Activated CD8-positive, alpha-beta memory T cell treated with anti-CD3 and anti-CD28 coated beads, Interleukin-2, amount 10 ng/mL, durations not matched to agents 7 days and 5 days (primary cell): ENCODE measurements around the gene TMEM271. TPM values are rescaled to one million over a fixed set of nuclear protein-coding genes. Genes with fewer than 3 reads are reported as not detected.
A peak's percentile ranks its signal among the peaks of the same experiment; 100 is the strongest.

ENCODE experiments used
- ATAC-seq: fragments of 150-1000 bp; cut with Tn5 transposase; one replicate; pipeline ENCODE4 v1.10.0; 2021; ENCODE audit warnings: moderate library complexity
- CTCF ChIA-PET: fragments of 350-600 bp; sonication (Branson Sonifier 250); formaldehyde crosslinking; loops from one replicate; lab custom pipeline; 2021; ENCODE audit warnings: antibody characterized with exemption; lab: Charles Lee
- DNase-seq: peaks from one replicate; pipeline ENCODE4 v3.0.0-alpha.2; 2020
- H3K27ac Mint-ChIP-seq: one replicate; pipeline ENCODE4 v1.8.0; 2021; ENCODE audit warnings: mild to moderate bottlenecking, mixed read lengths
- H3K27me3 Mint-ChIP-seq: one replicate; pipeline ENCODE4 v1.8.0; 2021; ENCODE audit warnings: mixed read lengths
- H3K36me3 Mint-ChIP-seq: one replicate; pipeline ENCODE4 v1.8.0; 2021; ENCODE audit warnings: mild to moderate bottlenecking, mixed read lengths
- H3K4me1 Mint-ChIP-seq: one replicate; pipeline ENCODE4 v1.8.0; 2021; ENCODE audit warnings: mixed read lengths
- H3K4me3 Mint-ChIP-seq: one replicate; pipeline ENCODE4 v1.8.0; 2021; ENCODE audit warnings: mild to moderate bottlenecking, moderate library complexity, mixed read lengths
- H3K9me3 Mint-ChIP-seq: one replicate; pipeline ENCODE4 v1.8.0; 2022; ENCODE audit warnings: low read depth, mixed read lengths
- total RNA-seq, 2 experiments: library from RNA; stranded (reverse); gene quantifications; one replicate each; pipeline ENCODE4 v1.2.3, GENCODE V29; 2021

TMEM271 gene
- total RNA-seq, 2 experiments from 2014 or later: not detected

- Mint-ChIP-seq H3K4me1 (peaks cover 8% of the 10 kb centered on the region), H3K4me3 (no peak overlapping the region), H3K27me3 (peaks cover 45% of the 10 kb centered on the region), H3K27ac (no peak overlapping the region), H3K9me3 (peaks cover 16% of the 10 kb centered on the region), H3K36me3 (peaks cover 11% of the 10 kb centered on the region)
- no peak for ATAC-seq
- no peak for DNase-seq
- CTCF ChIA-PET: no interaction called here
Measured at GRCh38 chr4:581181-581580, 5.1 kb upstream of the TMEM271 start.

GRCh38 chr4:579543-580175, 3.6 kb upstream of the TMEM271 start:
- H3K27me3 Mint-ChIP-seq: peaks cover 45% of the 10 kb centered on the region
- CTCF ChIA-PET: no interaction called here
- H3K4me1 Mint-ChIP-seq: peaks cover 8% of the 10 kb centered on the region
- DNase-seq (no peak), ATAC-seq (no peak)
- no peak overlapping the region for H3K4me3 Mint-ChIP-seq
- no peak overlapping the region for H3K27ac Mint-ChIP-seq
- peaks cover 14% of the 10 kb centered on the region for H3K9me3 Mint-ChIP-seq
- peaks cover 11% of the 10 kb centered on the region for H3K36me3 Mint-ChIP-seq

- Mint-ChIP-seq H3K9me3 (peaks cover 10% of the 10 kb centered on the region), H3K27me3 (peaks cover 50% of the 10 kb centered on the region), H3K27ac (no peak overlapping the region), H3K36me3 (peaks cover 12% of the 10 kb centered on the region), H3K4me1 (peaks cover 8% of the 10 kb centered on the region), H3K4me3 (no peak overlapping the region)
- CTCF ChIA-PET: no interaction called here
- DNase-seq (no peak), ATAC-seq (no peak)
Measured at GRCh38 chr4:578451-579443, 2.7 kb upstream of the TMEM271 start.

- peaks cover 12% of the 10 kb centered on the region for H3K36me3 Mint-ChIP-seq
- no peak overlapping the region for H3K4me3 Mint-ChIP-seq
- ATAC-seq (no peak), DNase-seq (no peak)
- H3K9me3 Mint-ChIP-seq: peaks cover 7% of the 10 kb centered on the region
- CTCF ChIA-PET: no interaction called here
- H3K27ac Mint-ChIP-seq: no peak overlapping the region
- peaks cover 54% of the 10 kb centered on the region for H3K27me3 Mint-ChIP-seq
- H3K4me1 Mint-ChIP-seq: peaks cover 8% of the 10 kb centered on the region
Measured at GRCh38 chr4:577499-578450, 1.7 kb upstream of the TMEM271 start.

GRCh38 chr4:576991-577498, 950 bp upstream of the TMEM271 start:
- ATAC-seq (no peak), DNase-seq (no peak)
- peaks cover 7% of the 10 kb centered on the region for H3K9me3 Mint-ChIP-seq
- H3K27ac Mint-ChIP-seq: peak overlapping the region; percentile 61
- peaks cover 8% of the 10 kb centered on the region for H3K4me1 Mint-ChIP-seq
- H3K27me3 Mint-ChIP-seq: peaks cover 57% of the 10 kb centered on the region
- CTCF ChIA-PET: no interaction called here
- no peak overlapping the region for H3K4me3 Mint-ChIP-seq
- peaks cover 12% of the 10 kb centered on the region for H3K36me3 Mint-ChIP-seq

- Mint-ChIP-seq H3K4me1 (peaks cover 8% of the 10 kb centered on the region), H3K27ac (no peak overlapping the region), H3K27me3 (peaks cover 53% of the 10 kb centered on the region), H3K36me3 (peaks cover 12% of the 10 kb centered on the region), H3K9me3 (peaks cover 4% of the 10 kb centered on the region), H3K4me3 (no peak overlapping the region)
- CTCF ChIA-PET: no interaction called here
- ATAC-seq (no peak), DNase-seq (no peak)
Measured at GRCh38 chr4:575281-576141, 584 bp downstream of the TMEM271 start.

GRCh38 chr4:574346-575161, 1.5 kb downstream of the TMEM271 start:
- ATAC-seq (no peak), DNase-seq (no peak)
- Mint-ChIP-seq H3K9me3 (peaks cover 4% of the 10 kb centered on the region), H3K4me1 (peaks cover 8% of the 10 kb centered on the region), H3K36me3 (peaks cover 12% of the 10 kb centered on the region), H3K27me3 (peaks cover 48% of the 10 kb centered on the region), H3K27ac (peak overlapping the region; percentile 71), H3K4me3 (no peak overlapping the region)
- CTCF ChIA-PET: no interaction called here

- Mint-ChIP-seq H3K27me3 (peaks cover 37% of the 10 kb centered on the region), H3K4me1 (peaks cover 8% of the 10 kb centered on the region), H3K9me3 (peaks cover 4% of the 10 kb centered on the region), H3K36me3 (peaks cover 12% of the 10 kb centered on the region), H3K27ac (no peak overlapping the region), H3K4me3 (no peak overlapping the region)
- CTCF ChIA-PET: no interaction called here
- DNase-seq (no peak), ATAC-seq (no peak)
Measured at GRCh38 chr4:573122-573892, 2.8 kb downstream of the TMEM271 start.

- Mint-ChIP-seq H3K9me3 (peaks cover 4% of the 10 kb centered on the region), H3K4me1 (peaks cover 4% of the 10 kb centered on the region), H3K36me3 (peaks cover 7% of the 10 kb centered on the region), H3K4me3 (no peak overlapping the region), H3K27ac (no peak overlapping the region), H3K27me3 (peaks cover 30% of the 10 kb centered on the region)
- DNase-seq: no peak
- ATAC-seq: no peak
- CTCF ChIA-PET: no interaction called here
Measured at GRCh38 chr4:572594-572993, 3.5 kb downstream of the TMEM271 start.

GRCh38 chr4:571838-572572, 4.1 kb downstream of the TMEM271 start:
- ATAC-seq: no peak
- no peak overlapping the region for H3K27ac Mint-ChIP-seq
- peaks cover 5% of the 10 kb centered on the region for H3K36me3 Mint-ChIP-seq
- H3K4me1 Mint-ChIP-seq: peaks cover 2% of the 10 kb centered on the region
- peaks cover 24% of the 10 kb centered on the region for H3K27me3 Mint-ChIP-seq
- peaks cover 4% of the 10 kb centered on the region for H3K9me3 Mint-ChIP-seq
- CTCF ChIA-PET: no interaction called here
- DNase-seq: no peak
- H3K4me3 Mint-ChIP-seq: no peak overlapping the region

GRCh38 chr4:570754-571153, 5.3 kb downstream of the TMEM271 start:
- Mint-ChIP-seq H3K36me3 (peaks cover 3% of the 10 kb centered on the region), H3K4me3 (no peak overlapping the region), H3K9me3 (peaks cover 2% of the 10 kb centered on the region), H3K27me3 (peaks cover 22% of the 10 kb centered on the region), H3K27ac (no peak overlapping the region), H3K4me1 (no peaks in the 10 kb centered on the region)
- ATAC-seq (no peak), DNase-seq (no peak)
- CTCF ChIA-PET: no interaction called here
